ENCODE measurements around the gene EMX1. TPM values are rescaled to one million over a fixed set of nuclear protein-coding genes. Genes with fewer than 3 reads are reported as not detected.

Gene EMX1
- total and polyA plus RNA-seq, 2 of the 13 experiments (the other 11 are each of a cell fraction or from before 2014, with no cell fraction given): 0.62 to 4.9 TPM

DNA sequence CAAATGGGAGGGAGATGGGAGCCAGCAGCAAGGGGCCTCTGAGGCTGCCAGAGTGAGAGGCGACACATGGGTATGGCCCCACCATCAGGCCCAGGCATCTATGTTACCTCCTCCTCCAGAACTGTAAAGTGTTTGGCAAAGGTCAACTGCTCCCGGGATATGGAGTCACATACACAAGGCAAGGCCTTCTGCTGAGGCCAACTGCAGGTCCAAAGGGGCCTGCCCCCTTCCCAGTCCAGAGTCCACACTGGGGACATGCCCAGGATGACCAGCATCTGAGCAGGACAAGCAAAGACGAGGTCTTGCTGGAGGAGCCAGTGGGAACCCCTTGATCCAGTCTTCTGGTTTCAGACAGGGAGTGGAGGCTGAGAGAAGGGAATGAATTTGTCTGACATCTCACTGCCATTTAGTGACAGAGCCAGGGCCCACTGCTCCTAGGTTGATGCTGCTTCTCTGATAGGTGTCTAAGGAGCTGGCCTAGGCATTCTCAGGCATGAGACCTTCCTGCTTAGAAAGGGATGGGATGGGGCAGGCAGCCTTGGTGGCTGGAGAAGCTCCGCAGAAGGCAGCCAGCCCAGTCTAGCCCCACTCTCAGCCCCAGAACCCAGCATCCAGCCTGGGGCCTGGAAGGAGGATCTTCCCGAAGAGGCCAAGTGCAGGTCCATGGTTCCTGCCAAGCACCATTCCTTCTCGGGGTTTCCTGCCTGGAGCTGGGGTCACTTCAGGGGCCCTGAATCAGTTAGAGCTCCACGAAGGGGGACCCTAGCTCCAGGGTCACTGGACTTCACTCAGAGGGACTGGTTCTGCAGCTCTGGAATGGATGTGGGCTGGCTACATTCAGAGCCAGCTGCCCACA lies 26.4 kb downstream of the EMX1 start (continued):
- TF ChIP-seq PHF20 (CRISPR knock-in tag; IDR thresholded peaks at IDR 0.05) (no peak), MTF2 (CRISPR knock-in tag; IDR thresholded peaks at IDR 0.05; ENCODE audit: borderline replicate concordance) (no peak), ZFP41 (CRISPR knock-in tag; IDR thresholded peaks at IDR 0.05; ENCODE audit: borderline replicate concordance) (no peak), REPIN1 (CRISPR knock-in tag; IDR thresholded peaks at IDR 0.05; ENCODE audit: borderline replicate concordance, low read depth) (no peak), JUND (CRISPR knock-in tag; IDR thresholded peaks at IDR 0.05) (no peak), ZNF10 (CRISPR knock-in tag; IDR thresholded peaks at IDR 0.05; ENCODE audit: borderline replicate concordance, low read depth) (no peak), ZKSCAN1 (IDR thresholded peaks at IDR 0.05; ENCODE audit: low read length) (no peak), ZNF343 (CRISPR knock-in tag; IDR thresholded peaks at IDR 0.05) (no peak), ZEB1 (IDR thresholded peaks at IDR 0.05; ENCODE audit: insufficient replicate concordance, low read depth) (no peak), ZNF256 (CRISPR knock-in tag; conservative IDR thresholded peaks at IDR 0.05) (no peak), KDM5B (CRISPR knock-in tag; IDR thresholded peaks at IDR 0.05; ENCODE audit: borderline replicate concordance) (peak; percentile 72; the same call in 1 of the 2 replicates), PCBP1 (IDR thresholded peaks at IDR 0.05; ENCODE audit: borderline replicate concordance, low read depth, low read length) (no peak), ZFP1 (CRISPR knock-in tag; IDR thresholded peaks at IDR 0.05) (no peak), GABPA (IDR thresholded peaks at IDR 0.05; ENCODE audit: low read depth, low read length) (no peak), GABPA (CRISPR knock-in tag; IDR thresholded peaks at IDR 0.05; ENCODE audit: low read depth) (no peak), NCOA2 (CRISPR knock-in tag; IDR thresholded peaks at IDR 0.05) (no peak), NFATC3 (CRISPR knock-in tag; IDR thresholded peaks at IDR 0.05) (no peak), NONO (IDR thresholded peaks at IDR 0.05) (no peak), NONO (CRISPR knock-in tag; conservative IDR thresholded peaks at IDR 0.05) (no peak)
- TF ChIP-seq, protein P1, sequence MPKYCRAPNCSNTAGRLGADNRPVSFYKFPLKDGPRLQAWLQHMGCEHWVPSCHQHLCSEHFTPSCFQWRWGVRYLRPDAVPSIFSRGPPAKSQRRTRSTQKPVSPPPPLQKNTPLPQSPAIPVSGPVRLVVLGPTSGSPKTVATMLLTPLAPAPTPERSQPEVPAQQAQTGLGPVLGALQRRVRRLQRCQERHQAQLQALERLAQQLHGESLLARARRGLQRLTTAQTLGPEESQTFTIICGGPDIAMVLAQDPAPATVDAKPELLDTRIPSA (CRISPR knock-in tag; IDR thresholded peaks at IDR 0.05; ENCODE audit: borderline replicate concordance): no peak
- TF ChIP-seq, protein P2, sequence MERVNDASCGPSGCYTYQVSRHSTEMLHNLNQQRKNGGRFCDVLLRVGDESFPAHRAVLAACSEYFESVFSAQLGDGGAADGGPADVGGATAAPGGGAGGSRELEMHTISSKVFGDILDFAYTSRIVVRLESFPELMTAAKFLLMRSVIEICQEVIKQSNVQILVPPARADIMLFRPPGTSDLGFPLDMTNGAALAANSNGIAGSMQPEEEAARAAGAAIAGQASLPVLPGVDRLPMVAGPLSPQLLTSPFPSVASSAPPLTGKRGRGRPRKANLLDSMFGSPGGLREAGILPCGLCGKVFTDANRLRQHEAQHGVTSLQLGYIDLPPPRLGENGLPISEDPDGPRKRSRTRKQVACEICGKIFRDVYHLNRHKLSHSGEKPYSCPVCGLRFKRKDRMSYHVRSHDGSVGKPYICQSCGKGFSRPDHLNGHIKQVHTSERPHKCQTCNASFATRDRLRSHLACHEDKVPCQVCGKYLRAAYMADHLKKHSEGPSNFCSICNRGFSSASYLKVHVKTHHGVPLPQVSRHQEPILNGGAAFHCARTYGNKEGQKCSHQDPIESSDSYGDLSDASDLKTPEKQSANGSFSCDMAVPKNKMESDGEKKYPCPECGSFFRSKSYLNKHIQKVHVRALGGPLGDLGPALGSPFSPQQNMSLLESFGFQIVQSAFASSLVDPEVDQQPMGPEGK (CRISPR knock-in tag; IDR thresholded peaks at IDR 0.05): peak; percentile 42; the same call in 1 of the 2 replicates
- TF ChIP-seq, protein P3, sequence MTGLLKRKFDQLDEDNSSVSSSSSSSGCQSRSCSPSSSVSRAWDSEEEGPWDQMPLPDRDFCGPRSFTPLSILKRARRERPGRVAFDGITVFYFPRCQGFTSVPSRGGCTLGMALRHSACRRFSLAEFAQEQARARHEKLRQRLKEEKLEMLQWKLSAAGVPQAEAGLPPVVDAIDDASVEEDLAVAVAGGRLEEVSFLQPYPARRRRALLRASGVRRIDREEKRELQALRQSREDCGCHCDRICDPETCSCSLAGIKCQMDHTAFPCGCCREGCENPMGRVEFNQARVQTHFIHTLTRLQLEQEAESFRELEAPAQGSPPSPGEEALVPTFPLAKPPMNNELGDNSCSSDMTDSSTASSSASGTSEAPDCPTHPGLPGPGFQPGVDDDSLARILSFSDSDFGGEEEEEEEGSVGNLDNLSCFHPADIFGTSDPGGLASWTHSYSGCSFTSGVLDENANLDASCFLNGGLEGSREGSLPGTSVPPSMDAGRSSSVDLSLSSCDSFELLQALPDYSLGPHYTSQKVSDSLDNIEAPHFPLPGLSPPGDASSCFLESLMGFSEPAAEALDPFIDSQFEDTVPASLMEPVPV (CRISPR knock-in tag; IDR thresholded peaks at IDR 0.05): no peak
- TF ChIP-seq, protein P4, sequence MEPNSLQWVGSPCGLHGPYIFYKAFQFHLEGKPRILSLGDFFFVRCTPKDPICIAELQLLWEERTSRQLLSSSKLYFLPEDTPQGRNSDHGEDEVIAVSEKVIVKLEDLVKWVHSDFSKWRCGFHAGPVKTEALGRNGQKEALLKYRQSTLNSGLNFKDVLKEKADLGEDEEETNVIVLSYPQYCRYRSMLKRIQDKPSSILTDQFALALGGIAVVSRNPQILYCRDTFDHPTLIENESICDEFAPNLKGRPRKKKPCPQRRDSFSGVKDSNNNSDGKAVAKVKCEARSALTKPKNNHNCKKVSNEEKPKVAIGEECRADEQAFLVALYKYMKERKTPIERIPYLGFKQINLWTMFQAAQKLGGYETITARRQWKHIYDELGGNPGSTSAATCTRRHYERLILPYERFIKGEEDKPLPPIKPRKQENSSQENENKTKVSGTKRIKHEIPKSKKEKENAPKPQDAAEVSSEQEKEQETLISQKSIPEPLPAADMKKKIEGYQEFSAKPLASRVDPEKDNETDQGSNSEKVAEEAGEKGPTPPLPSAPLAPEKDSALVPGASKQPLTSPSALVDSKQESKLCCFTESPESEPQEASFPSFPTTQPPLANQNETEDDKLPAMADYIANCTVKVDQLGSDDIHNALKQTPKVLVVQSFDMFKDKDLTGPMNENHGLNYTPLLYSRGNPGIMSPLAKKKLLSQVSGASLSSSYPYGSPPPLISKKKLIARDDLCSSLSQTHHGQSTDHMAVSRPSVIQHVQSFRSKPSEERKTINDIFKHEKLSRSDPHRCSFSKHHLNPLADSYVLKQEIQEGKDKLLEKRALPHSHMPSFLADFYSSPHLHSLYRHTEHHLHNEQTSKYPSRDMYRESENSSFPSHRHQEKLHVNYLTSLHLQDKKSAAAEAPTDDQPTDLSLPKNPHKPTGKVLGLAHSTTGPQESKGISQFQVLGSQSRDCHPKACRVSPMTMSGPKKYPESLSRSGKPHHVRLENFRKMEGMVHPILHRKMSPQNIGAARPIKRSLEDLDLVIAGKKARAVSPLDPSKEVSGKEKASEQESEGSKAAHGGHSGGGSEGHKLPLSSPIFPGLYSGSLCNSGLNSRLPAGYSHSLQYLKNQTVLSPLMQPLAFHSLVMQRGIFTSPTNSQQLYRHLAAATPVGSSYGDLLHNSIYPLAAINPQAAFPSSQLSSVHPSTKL (CRISPR knock-in tag; IDR thresholded peaks at IDR 0.05): peak; percentile 43; the same call in 1 of the 2 replicates

Data from HepG2 (cell line).